Thyroid gland (tissue), 4 donors: ENCODE measurements around the gene SMARCA5. TPM values are rescaled to one million over a fixed set of nuclear protein-coding genes. Genes with fewer than 3 reads are reported as not detected.

Experiments used
- DNase-seq, 2 donors: peaks; one replicate each; pipeline ENCODE4 v3.0.0-alpha.2; 2019
- H3K27ac ChIP-seq, 3 donors: fragments of 200-600 bp; sonication (generic); 1 replicate in 2 of 3; 2 replicates in 1 of 3; pipeline ENCODE4 v1.5.1; 2016 to 2019; ENCODE audit warnings: mild to moderate bottlenecking in 1 of 3, moderate library complexity in 1 of 3
- H3K27me3 ChIP-seq: fragments of 200-600 bp; sonication (generic); one replicate; pipeline ENCODE4 v1.5.1; 2019
- H3K36me3 ChIP-seq, 2 donors: fragments of 200-600 bp; sonication (generic); one replicate each; pipeline ENCODE4 v1.5.1; 2016 to 2019
- H3K4me1 ChIP-seq, 2 donors: fragments of 200-600 bp; sonication (generic); one replicate each; pipeline ENCODE4 v1.5.1; 2017 to 2019
- H3K4me3 ChIP-seq, 3 donors: fragments of 200-600 bp; sonication (generic); replicated peaks in 1 of 3; 1 replicate in 2 of 3; 2 replicates in 1 of 3; pipeline ENCODE4 v1.5.1; 2016; ENCODE audit warnings: mild to moderate bottlenecking in 1 of 3
- H3K9me3 ChIP-seq: fragments of 200-600 bp; sonication (generic); one replicate; pipeline ENCODE4 v1.5.1; 2017
- CTCF ChIP-seq, 6 experiments: fragments of 200-600 bp in 3 of 6; fragments of 450-650 bp in 3 of 6; sonication (generic) in 3 of 6; IDR thresholded peaks; one replicate each; pipeline ENCODE4 v1.5.1; 2016 to 2019; ENCODE audit warnings: antibody characterized with exemption in 6 of 6, mild to moderate bottlenecking in 2 of 6, inconsistent platforms in 1 of 6, moderate library complexity in 1 of 6
- POLR2A ChIP-seq, 2 donors: fragments of 450-650 bp; IDR thresholded peaks; one replicate each; pipeline ENCODE4 v1.6.1; 2017; ENCODE audit warnings: antibody characterized with exemption in 2 of 2, mild to moderate bottlenecking in 2 of 2, moderate library complexity in 1 of 2
- WGBS, 2 donors: methylation state at CpG; one replicate each; pipeline ENCODE4 v1.1.5; 2017; 5-methylcytosine and 5-hydroxymethylcytosine counted together
- intact Hi-C: fragments of 100-400 bp; cut with DNase I; formaldehyde crosslinking; loops from one replicate; pipeline ENCODE4 v1.15.1; 2023
- total RNA-seq, 4 donors: library from RNA; depleted of rRNA; stranded (reverse); fragments of >200 nt; gene quantifications; one replicate each; pipeline ENCODE4 v1.2.3, GENCODE V29; 2016

SMARCA5 gene
- total RNA-seq, 4 donors from 2014 or later, result 46.7 to 89.9 (median 60.4) TPM

- 70 to 74% methylated on average over 4 of the region's 4 CpGs for WGBS, 2 donors
- Histone ChIP-seq H3K27me3 (no peaks in the 10 kb centered on the region), H3K4me3 (no peak overlapping the region), H3K36me3 (peaks cover 7 to 22% of the 10 kb centered on the region in 2 donors), H3K27ac (no peak overlapping the region), H3K4me1 (peaks cover 0 to 4% of the 10 kb centered on the region in 2 donors), H3K9me3 (no peaks in the 10 kb centered on the region)
- intact Hi-C loops, result no loop called here
- TF ChIP-seq POLR2A (IDR thresholded peaks at IDR 0.05) (no peak), CTCF (IDR thresholded peaks at IDR 0.05) (no peak)
- no peak for DNase-seq
These were observed 41.5 kb downstream of the SMARCA5 start for GRCh38 chr4:143554728-143555597.

- Histone ChIP-seq H3K4me1 (peaks cover 0 to 4% of the 10 kb centered on the region in 2 donors), H3K27me3 (no peaks in the 10 kb centered on the region), H3K27ac (no peak overlapping the region), H3K9me3 (no peaks in the 10 kb centered on the region), H3K4me3 (no peak overlapping the region), H3K36me3 (peaks cover 7 to 16% of the 10 kb centered on the region in 2 donors)
- DNase-seq, result no peak
- intact Hi-C loops, result no loop called here
- no peak for TF ChIP-seq CTCF (IDR thresholded peaks at IDR 0.05)
- TF ChIP-seq POLR2A (IDR thresholded peaks at IDR 0.05), result no peak
- WGBS, 2 donors, result 85 to 86% methylated on average over 5 of the region's 5 CpGs
These were observed 42.2 kb downstream of the SMARCA5 start for GRCh38 chr4:143555676-143556075.

GRCh38 chr4:143558286-143558685 is 44.8 kb downstream of the SMARCA5 start:
- intact Hi-C loops, result no loop called here
- no peak overlapping the region for H3K27ac ChIP-seq

GRCh38 chr4:143558823-143559756 is 45.6 kb downstream of the SMARCA5 start:
- 5% methylated on average over 33 to 37 of the region's 57 CpGs for WGBS, 2 donors
- peak; percentile 81 to 85 for DNase-seq

More at GRCh38 chr4:143558286-143558685, 44.8 kb downstream of the SMARCA5 start:
- no peaks in the 10 kb centered on the region for H3K9me3 ChIP-seq
- no peaks in the 10 kb centered on the region for H3K27me3 ChIP-seq
- no peak for DNase-seq
- H3K36me3 ChIP-seq, result peaks cover 0 to 6% of the 10 kb centered on the region in 2 donors
- peaks cover 0 to 4% of the 10 kb centered on the region in 2 donors for H3K4me1 ChIP-seq
- 91 to 92% methylated on average over 2 of the region's 2 CpGs for WGBS, 2 donors
- H3K4me3 ChIP-seq, result no peak overlapping the region
- TF ChIP-seq POLR2A (IDR thresholded peaks at IDR 0.05), result no peak
- TF ChIP-seq CTCF (IDR thresholded peaks at IDR 0.05), result no peak

More at GRCh38 chr4:143558823-143559756, 45.6 kb downstream of the SMARCA5 start:
- TF ChIP-seq POLR2A (IDR thresholded peaks at IDR 0.05), result peak in 1 of 2 donors; percentile 35
- TF ChIP-seq CTCF (IDR thresholded peaks at IDR 0.05), result peak in 5 of 6 experiments; percentile 16 to 71 (median 68)
- intact Hi-C loops, result no loop called here
- no peaks in the 10 kb centered on the region for H3K36me3 ChIP-seq
- peaks cover 0 to 4% of the 10 kb centered on the region in 2 donors for H3K4me1 ChIP-seq
- peak overlapping the region in 2 of 3 donors; percentile 24 to 54 for H3K27ac ChIP-seq
- no peaks in the 10 kb centered on the region for H3K27me3 ChIP-seq
- no peaks in the 10 kb centered on the region for H3K9me3 ChIP-seq
- H3K4me3 ChIP-seq, result peak overlapping the region in 2 of 3 donors; percentile 18 to 47
